ENCODE data around the gene TXNRD2. TPM values are rescaled to one million over a fixed set of nuclear protein-coding genes. Genes with fewer than 3 reads are reported as not detected.

The TXNRD2 gene
- total and polyA plus RNA-seq, 8 donors = 9.6 to 41.6 (median 14.8) TPM

DNA sequence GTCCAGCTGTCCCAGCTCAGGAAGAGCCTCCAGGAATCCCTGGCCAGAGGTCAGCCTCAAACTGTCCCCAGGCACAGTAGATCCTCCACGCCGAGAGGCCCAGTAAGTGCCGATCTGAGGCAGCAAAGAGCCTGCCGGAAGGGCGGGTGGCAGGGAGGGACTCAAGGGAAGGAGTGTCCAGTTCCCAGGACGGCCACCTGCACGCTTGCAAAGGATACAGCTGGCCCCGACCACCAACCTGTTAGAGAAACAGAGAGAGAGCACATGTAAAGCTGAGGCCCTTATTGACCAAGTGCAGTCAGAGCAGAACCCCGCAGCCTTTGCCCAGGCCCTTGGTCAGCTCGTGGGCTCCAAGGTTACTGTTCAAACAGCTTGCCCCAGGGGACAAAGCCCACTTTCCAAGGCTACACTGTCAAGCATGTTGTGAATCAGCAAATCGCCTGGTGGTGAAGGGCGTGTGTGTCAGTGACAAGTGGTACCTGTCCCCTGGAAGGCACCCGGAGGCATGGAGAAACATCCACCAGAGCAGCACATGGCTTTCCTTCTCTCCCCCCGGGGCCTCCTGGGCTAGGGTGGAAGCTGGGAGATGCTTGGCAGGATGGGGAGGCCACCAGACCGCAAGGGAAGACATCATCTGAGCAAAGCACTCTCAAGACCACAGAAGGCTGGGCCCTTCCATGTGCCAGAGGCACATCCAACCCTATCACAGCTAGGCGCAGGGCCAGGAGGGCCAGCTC is 42.6 kb downstream of the TXNRD2 start:
- FAIRE-seq = no peak
- no peak for DNase-seq
- WGBS, 2 donors = 89% methylated on average over 16 of the region's 16 CpGs
- no peak overlapping the region for H3K4me3 ChIP-seq
- H3K4me1 ChIP-seq = no peaks in the 10 kb centered on the region
- ATAC-seq = no peak
- intact Hi-C loops (cut with DNase I) = no loop called here
- H3K9me3 ChIP-seq = no peaks in the 10 kb centered on the region
- TF ChIP-seq CTCF (IDR thresholded peaks at IDR 0.05) = no peak
- H3K27me3 ChIP-seq = no peaks in the 10 kb centered on the region
- no peaks in the 10 kb centered on the region for H3K36me3 ChIP-seq
- H3K27ac ChIP-seq = no peak overlapping the region

DNA sequence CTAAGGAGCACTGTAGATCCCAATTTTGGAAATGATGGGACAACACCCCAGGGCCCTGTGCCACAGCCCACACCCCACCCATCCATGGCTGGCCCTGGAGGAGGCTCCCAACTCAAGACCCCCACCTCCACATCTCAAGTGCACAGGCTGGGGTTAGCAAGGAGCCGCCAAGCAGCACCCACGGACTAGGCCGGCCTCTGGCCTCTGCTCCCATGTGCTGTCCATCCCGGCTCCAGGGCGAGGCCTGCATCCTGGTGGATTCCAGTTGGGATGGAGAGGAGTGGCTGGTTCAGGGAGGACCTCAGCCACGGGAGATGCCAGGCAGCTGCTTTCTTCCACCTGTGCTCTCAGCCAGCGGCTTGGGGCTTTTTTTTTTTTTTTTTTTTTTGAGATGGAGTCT is 43.5 kb downstream of the TXNRD2 start:
- no peak overlapping the region for H3K4me3 ChIP-seq
- no peaks in the 10 kb centered on the region for H3K27me3 ChIP-seq
- WGBS, 2 donors = 92 to 95% methylated on average over 7 of the region's 7 CpGs
- no peaks in the 10 kb centered on the region for H3K4me1 ChIP-seq
- intact Hi-C loops (cut with DNase I) = no loop called here
- H3K36me3 ChIP-seq = no peaks in the 10 kb centered on the region
- FAIRE-seq = no peak
- no peak overlapping the region for H3K27ac ChIP-seq
- no peak for TF ChIP-seq CTCF (IDR thresholded peaks at IDR 0.05)
- no peak for DNase-seq
- H3K9me3 ChIP-seq = no peaks in the 10 kb centered on the region
- ATAC-seq = no peak

DNA sequence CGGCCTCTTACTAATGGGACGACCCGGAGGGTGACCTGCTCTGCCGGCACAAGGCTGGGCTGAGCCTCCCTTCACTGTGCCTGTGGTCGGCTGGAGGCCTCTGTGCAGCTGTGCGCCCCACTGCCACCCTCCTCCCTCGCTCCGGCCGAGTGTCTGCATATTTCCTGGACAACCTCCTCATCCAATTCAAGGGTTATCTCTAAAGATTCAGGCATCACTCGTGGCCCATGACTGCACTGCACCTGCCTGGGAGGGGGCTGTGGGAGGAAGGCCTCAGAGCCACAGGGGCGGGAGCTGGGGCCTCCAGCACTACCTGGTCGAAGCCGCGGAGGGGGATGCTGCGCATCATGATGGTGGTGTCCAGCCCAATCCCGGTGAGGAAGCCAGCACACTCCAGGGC is 43.9 kb downstream of the TXNRD2 start:
- FAIRE-seq (no peak), DNase-seq (no peak), ATAC-seq (no peak)
- Histone ChIP-seq H3K27ac (no peak overlapping the region), H3K4me1 (no peaks in the 10 kb centered on the region), H3K36me3 (no peaks in the 10 kb centered on the region), H3K27me3 (no peaks in the 10 kb centered on the region), H3K4me3 (no peak overlapping the region), H3K9me3 (no peaks in the 10 kb centered on the region)
- WGBS, 2 donors = 89% methylated on average over 16 of the region's 16 CpGs
- TF ChIP-seq CTCF (IDR thresholded peaks at IDR 0.05) = no peak
- intact Hi-C loops (cut with DNase I) = no loop called here

- DNase-seq = no peak
- no peak for TF ChIP-seq CTCF (IDR thresholded peaks at IDR 0.05)
- H3K27me3 ChIP-seq = no peaks in the 10 kb centered on the region
- no peak for ATAC-seq
- intact Hi-C loops (cut with DNase I) = no loop called here
- H3K36me3 ChIP-seq = no peaks in the 10 kb centered on the region
- WGBS, 2 donors = 89 to 93% methylated on average over 14 to 15 of the region's 15 CpGs
- FAIRE-seq = no peak
- H3K27ac ChIP-seq = no peak overlapping the region
- no peak overlapping the region for H3K4me3 ChIP-seq
- H3K9me3 ChIP-seq = no peaks in the 10 kb centered on the region
- no peaks in the 10 kb centered on the region for H3K4me1 ChIP-seq
These were observed 44.8 kb downstream of the TXNRD2 start for GRCh38 chr22:19896665-19897355.
